Astrocyte (in vitro differentiated cells and primary cell): ENCODE data around the gene PLCB4.

Source experiments
- CTCF ChIP-seq: IDR thresholded peaks from 2 replicates; pipeline ENCODE4 v1.5.1; 2011; ENCODE audit warnings: low read depth, mild to moderate bottlenecking, inconsistent platforms, low read length, moderate library complexity; ENCODE audit not compliant: insufficient read depth
- EZH2 ChIP-seq: IDR thresholded peaks from 2 replicates; pipeline ENCODE4 v1.6.1; 2012; ENCODE audit warnings: mild to moderate bottlenecking, low read length, inconsistent platforms; ENCODE audit not compliant: insufficient read depth

- no peak for TF ChIP-seq CTCF
- TF ChIP-seq EZH2: no peak
These were observed 47.2 kb upstream of the PLCB4 start for GRCh38 chr20:9021699-9022098.
